KMS-11 (cell line): ENCODE measurements around the gene GRID1.

Experiments
- H2AFZ ChIP-seq: fragments of 200-600 bp; sonication (generic); 2 replicates; pipeline ENCODE4 v1.6.1; 2016; ENCODE audit warnings: antibody characterized with exemption, mixed run types, low read depth
- H3K27ac ChIP-seq: fragments of 200-600 bp; sonication (generic); 2 replicates; pipeline ENCODE4 v1.6.1; 2016; ENCODE audit warnings: mild to moderate bottlenecking, mixed run types
- H3K27me3 ChIP-seq: fragments of 200-600 bp; sonication (generic); 2 replicates; pipeline ENCODE4 v1.6.1; 2017; ENCODE audit warnings: mild to moderate bottlenecking, low read depth, mixed run types, moderate library complexity; ENCODE audit not compliant: insufficient read depth
- H3K36me3 ChIP-seq: fragments of 200-600 bp; sonication (generic); 2 replicates; pipeline ENCODE4 v1.6.1; 2017; ENCODE audit warnings: mild to moderate bottlenecking, mixed run types; ENCODE audit not compliant: insufficient read depth
- H3K4me1 ChIP-seq: fragments of 200-600 bp; sonication (generic); 2 replicates; pipeline ENCODE4 v1.6.1; 2016; ENCODE audit warnings: mild to moderate bottlenecking, low read depth, mixed run types; ENCODE audit not compliant: poor library complexity, severe bottlenecking
- H3K4me2 ChIP-seq: fragments of 200-600 bp; sonication (generic); 2 replicates; pipeline ENCODE4 v1.7.0; 2016; ENCODE audit warnings: mild to moderate bottlenecking, mixed run types
- H3K4me3 ChIP-seq: fragments of 200-600 bp; sonication (generic); IDR thresholded peaks from 2 replicates; pipeline ENCODE4 v1.6.1; 2017; ENCODE audit warnings: low read depth, low read length, mixed read lengths; ENCODE audit not compliant: insufficient read depth
- H3K79me2 ChIP-seq: fragments of 200-600 bp; sonication (generic); 2 replicates; pipeline ENCODE4 v1.6.1; 2016; ENCODE audit warnings: low read depth, mixed run types; ENCODE audit not compliant: insufficient read depth
- H3K9ac ChIP-seq: fragments of 200-600 bp; sonication (generic); 2 replicates; pipeline ENCODE4 v1.6.1; 2016; ENCODE audit warnings: mild to moderate bottlenecking, mixed run types
- H4K20me1 ChIP-seq: fragments of 200-600 bp; sonication (generic); 2 replicates; pipeline ENCODE4 v1.6.1; 2016; ENCODE audit warnings: mild to moderate bottlenecking, mixed run types; ENCODE audit not compliant: insufficient read depth
- TF ChIP-seq, protein P1 (sequence below): fragments of 200-600 bp; sonication (generic); conservative IDR thresholded peaks from 2 replicates; pipeline ENCODE4 v1.6.1; 2017; ENCODE audit warnings: low read depth, mild to moderate bottlenecking, antibody characterized with exemption, low read length, moderate library complexity, mixed read lengths

Gene GRID1

DNA sequence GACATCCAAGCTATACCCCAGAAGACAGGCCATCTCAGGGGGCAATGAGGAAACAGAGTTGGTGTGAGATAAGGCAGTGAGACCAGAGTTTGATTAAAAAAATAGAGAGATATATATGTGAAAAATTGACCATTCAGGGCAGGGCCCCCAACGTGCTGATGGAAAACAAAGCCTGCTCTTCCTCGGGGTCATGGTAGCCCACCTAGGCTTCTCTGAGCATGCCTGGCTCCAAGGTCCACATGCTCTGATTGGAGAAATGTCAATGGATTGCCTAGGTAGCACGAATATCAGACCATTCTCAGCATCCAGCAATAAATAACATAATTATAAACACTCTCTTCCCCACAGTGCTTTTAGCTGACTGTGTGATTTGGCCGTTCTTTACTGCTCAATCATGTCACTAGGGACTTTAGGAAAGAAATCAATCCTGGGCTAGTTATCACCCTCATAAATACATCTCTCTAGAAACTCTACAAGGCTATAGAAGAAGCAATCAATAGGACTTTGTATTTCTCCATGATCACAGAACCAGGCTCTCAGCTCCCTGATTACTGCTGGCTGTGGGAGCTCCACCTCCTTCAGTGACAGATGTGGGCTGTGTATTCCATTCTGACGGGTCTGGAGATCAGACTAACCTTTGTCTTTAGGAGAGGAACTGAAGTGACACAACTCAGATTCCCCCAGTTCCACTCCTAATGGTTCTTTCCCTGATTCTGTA, 766.4 kb downstream of the GRID1 start:
- Histone ChIP-seq H3K27ac (no peak overlapping the region), H3K4me2 (no peak overlapping the region), H3K4me3 (no peak overlapping the region), H3K27me3 (no peaks in the 10 kb centered on the region), H3K79me2 (no peaks in the 10 kb centered on the region), H3K9ac (no peak overlapping the region), H3K36me3 (no peaks in the 10 kb centered on the region), H4K20me1 (no peaks in the 10 kb centered on the region), H3K4me1 (no peaks in the 10 kb centered on the region), H2AFZ (no peak overlapping the region)
- TF ChIP-seq, protein P1, sequence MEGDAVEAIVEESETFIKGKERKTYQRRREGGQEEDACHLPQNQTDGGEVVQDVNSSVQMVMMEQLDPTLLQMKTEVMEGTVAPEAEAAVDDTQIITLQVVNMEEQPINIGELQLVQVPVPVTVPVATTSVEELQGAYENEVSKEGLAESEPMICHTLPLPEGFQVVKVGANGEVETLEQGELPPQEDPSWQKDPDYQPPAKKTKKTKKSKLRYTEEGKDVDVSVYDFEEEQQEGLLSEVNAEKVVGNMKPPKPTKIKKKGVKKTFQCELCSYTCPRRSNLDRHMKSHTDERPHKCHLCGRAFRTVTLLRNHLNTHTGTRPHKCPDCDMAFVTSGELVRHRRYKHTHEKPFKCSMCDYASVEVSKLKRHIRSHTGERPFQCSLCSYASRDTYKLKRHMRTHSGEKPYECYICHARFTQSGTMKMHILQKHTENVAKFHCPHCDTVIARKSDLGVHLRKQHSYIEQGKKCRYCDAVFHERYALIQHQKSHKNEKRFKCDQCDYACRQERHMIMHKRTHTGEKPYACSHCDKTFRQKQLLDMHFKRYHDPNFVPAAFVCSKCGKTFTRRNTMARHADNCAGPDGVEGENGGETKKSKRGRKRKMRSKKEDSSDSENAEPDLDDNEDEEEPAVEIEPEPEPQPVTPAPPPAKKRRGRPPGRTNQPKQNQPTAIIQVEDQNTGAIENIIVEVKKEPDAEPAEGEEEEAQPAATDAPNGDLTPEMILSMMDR, result no peak

DNA sequence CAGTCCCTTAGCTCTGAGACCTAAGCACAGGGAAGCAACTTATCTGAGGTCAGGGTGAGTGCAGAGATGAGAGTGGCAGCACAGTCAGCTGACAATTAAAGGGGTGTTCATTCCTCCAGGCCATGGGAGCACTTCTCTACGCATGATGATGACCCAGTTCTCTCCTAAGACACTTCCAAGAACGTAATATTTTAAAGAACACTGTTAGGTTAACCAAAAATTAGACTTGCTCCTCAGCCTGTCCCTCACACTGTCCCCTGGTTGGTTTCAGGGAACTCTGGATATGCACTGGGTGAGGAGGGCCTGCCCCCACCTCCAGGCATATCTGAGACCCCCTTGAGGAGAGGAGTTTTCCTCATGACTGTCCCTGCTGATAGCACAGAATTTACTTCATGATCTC, 767.5 kb downstream of the GRID1 start:
- Histone ChIP-seq H3K36me3 (no peaks in the 10 kb centered on the region), H4K20me1 (no peaks in the 10 kb centered on the region), H3K4me2 (no peak overlapping the region), H3K4me1 (no peaks in the 10 kb centered on the region), H3K27me3 (no peaks in the 10 kb centered on the region), H3K79me2 (no peaks in the 10 kb centered on the region), H3K9ac (no peak overlapping the region), H3K4me3 (no peak overlapping the region), H3K27ac (no peak overlapping the region), H2AFZ (no peak overlapping the region)
- TF ChIP-seq, protein P1, result no peak

DNA sequence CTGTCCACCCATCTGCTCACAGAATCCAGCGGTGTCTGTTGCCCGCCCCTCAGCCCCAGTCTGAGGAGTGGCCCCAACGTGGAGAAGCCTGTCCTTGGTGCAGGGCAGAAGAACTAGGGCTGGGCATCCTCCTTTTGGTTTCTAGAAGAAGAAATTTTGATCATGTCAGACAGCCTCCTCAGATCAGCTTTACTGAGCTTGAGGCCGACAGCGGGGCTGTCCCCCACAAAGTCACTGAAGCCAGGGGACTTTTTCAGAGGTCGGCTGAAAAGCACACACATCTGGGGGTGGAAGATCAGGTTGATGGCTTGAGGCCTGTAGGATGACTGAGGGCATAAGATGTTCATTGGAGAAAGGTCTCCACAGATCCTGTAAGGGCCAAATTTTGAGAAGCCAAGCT, 767.9 kb downstream of the GRID1 start:
- Histone ChIP-seq H4K20me1 (no peaks in the 10 kb centered on the region), H2AFZ (no peak overlapping the region), H3K4me2 (no peak overlapping the region), H3K27ac (no peak overlapping the region), H3K36me3 (no peaks in the 10 kb centered on the region), H3K79me2 (no peaks in the 10 kb centered on the region), H3K4me3 (no peak overlapping the region), H3K27me3 (no peaks in the 10 kb centered on the region), H3K9ac (no peak overlapping the region), H3K4me1 (no peaks in the 10 kb centered on the region)
- TF ChIP-seq, protein P1, result no peak

DNA sequence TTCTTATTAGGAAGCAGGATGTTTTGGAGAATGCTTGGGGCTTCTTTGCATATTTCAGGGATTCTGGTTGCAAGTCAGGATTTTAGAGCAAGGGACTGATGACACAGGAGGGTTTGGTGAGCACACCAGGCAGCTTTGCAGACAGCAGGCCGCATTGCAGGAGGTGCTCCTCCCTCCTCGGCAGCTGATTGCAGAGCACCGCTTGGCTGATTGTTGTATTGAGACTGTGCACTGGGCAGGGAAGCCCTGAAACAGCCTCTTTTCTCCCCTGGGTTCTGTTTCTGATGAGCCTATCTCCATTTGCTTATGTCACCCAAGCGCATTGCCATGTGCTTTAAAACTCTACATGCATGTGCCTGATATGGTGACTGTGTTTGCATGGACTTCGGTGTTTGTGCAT, 769.6 kb downstream of the GRID1 start:
- Histone ChIP-seq H2AFZ (no peak overlapping the region), H3K4me1 (no peaks in the 10 kb centered on the region), H3K27me3 (no peaks in the 10 kb centered on the region), H3K4me2 (no peak overlapping the region), H3K79me2 (no peaks in the 10 kb centered on the region), H3K4me3 (no peak overlapping the region), H3K36me3 (no peaks in the 10 kb centered on the region), H4K20me1 (no peaks in the 10 kb centered on the region), H3K9ac (no peak overlapping the region), H3K27ac (no peak overlapping the region)
- TF ChIP-seq, protein P1, result no peak
